ENCODE measurements around the gene RAPGEF5.
A peak's percentile ranks its signal among the peaks of the same experiment; 100 is the strongest.
"Not testable (repeated sequence)": the region's sequence is repeated elsewhere in the genome, so short reads cannot be mapped to it uniquely, and the experiment has no call there.

The RAPGEF5 gene

GRCh38 chr7:22108151-22108845, 248.7 kb downstream of the RAPGEF5 start:
- TF ChIP-seq, protein P1, sequence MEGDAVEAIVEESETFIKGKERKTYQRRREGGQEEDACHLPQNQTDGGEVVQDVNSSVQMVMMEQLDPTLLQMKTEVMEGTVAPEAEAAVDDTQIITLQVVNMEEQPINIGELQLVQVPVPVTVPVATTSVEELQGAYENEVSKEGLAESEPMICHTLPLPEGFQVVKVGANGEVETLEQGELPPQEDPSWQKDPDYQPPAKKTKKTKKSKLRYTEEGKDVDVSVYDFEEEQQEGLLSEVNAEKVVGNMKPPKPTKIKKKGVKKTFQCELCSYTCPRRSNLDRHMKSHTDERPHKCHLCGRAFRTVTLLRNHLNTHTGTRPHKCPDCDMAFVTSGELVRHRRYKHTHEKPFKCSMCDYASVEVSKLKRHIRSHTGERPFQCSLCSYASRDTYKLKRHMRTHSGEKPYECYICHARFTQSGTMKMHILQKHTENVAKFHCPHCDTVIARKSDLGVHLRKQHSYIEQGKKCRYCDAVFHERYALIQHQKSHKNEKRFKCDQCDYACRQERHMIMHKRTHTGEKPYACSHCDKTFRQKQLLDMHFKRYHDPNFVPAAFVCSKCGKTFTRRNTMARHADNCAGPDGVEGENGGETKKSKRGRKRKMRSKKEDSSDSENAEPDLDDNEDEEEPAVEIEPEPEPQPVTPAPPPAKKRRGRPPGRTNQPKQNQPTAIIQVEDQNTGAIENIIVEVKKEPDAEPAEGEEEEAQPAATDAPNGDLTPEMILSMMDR (conservative IDR thresholded peaks at IDR 0.05; ENCODE audit: low read depth, low read length) = no peak
- DNase-seq (ENCODE audit: low read depth) = no peak
- no peak overlapping the region for H3K4me3 ChIP-seq (ENCODE audit: low read length)

DNA sequence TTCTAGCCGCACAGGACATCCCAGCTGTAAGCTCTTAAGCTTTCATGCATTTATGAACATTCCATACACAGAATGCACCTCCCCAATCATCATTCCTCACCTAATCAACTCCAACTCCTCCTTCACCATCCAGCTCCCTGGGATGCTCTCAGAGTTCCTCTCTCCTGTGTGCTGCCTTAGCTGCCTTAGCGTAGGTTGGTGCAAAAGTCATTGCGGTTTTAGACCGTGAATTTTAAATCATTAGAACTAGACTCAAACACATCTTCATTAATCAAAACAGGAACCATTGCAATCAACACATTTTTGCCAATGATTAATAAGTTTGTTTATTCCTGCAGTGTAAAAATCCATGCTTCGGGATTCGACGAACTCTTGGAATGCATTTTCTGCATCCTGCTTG, 251.4 kb downstream of the RAPGEF5 start:
- no peak overlapping the region for H3K4me3 ChIP-seq (ENCODE audit: low read length)
- no peak for DNase-seq (ENCODE audit: low read depth)
- TF ChIP-seq, protein P1 (conservative IDR thresholded peaks at IDR 0.05; ENCODE audit: low read depth, low read length) = no peak

DNA sequence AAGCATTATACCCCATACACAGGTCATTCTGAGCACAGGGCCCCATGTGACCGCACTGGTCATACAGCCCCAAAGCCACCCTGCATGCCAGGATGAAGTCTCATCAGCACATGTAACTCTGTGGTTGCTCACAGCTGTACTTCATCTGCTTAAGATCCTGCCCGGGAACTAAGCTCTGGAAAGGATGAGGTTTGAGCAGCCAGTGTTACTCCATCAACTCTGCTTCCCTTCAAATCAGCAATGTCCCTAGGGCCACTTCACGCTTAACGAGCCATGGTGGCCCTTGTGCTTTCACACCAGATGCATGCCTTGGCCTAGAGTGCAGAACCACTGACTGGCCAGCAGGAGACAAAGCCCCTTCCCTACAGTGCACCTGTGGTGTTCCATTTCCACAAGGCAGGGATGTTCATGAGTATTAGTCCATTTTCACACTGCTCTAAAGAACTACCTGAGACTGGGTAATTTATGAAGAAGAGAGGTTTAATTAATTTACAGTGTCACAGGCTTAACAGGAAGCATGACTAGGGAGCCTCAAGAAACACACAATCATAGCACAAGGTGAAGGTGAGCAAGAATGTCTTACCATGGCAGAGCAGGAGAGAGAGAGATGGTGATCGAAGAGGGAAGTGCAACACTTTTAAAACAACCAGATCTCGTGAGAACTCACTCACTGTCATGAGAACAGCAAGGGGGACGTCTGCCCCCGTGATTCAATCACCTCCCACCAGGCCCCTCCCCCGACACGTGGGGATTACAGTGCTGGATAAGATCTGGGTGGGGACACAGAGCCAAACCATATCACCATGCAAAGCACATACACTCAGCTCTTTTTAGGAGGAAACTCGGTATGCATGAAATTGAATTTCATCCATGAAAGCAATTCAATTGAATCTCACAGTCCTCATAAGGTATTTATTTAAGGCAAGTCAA, 262.3 kb downstream of the RAPGEF5 start:
- TF ChIP-seq, protein P1 (conservative IDR thresholded peaks at IDR 0.05; ENCODE audit: low read depth, low read length) = peak; percentile 19
- no peak overlapping the region for H3K4me3 ChIP-seq (ENCODE audit: low read length)
- no peak for DNase-seq (ENCODE audit: low read depth)

- no peak overlapping the region for H3K4me3 ChIP-seq (ENCODE audit: low read length)
- DNase-seq (ENCODE audit: low read depth) = no peak
- TF ChIP-seq, protein P1 (conservative IDR thresholded peaks at IDR 0.05; ENCODE audit: low read depth, low read length) = no peak
These were observed 263.0 kb downstream of the RAPGEF5 start for GRCh38 chr7:22093936-22094335.

- no peak for DNase-seq (ENCODE audit: low read depth)
- H3K4me3 ChIP-seq (ENCODE audit: low read length) = no peak overlapping the region
- TF ChIP-seq, protein P1 (conservative IDR thresholded peaks at IDR 0.05; ENCODE audit: low read depth, low read length) = no peak
These were observed 264.0 kb downstream of the RAPGEF5 start for GRCh38 chr7:22093001-22093400.

GRCh38 chr7:22090958-22091525, 265.9 kb downstream of the RAPGEF5 start:
- H3K4me3 ChIP-seq (ENCODE audit: low read length); DNase-seq (ENCODE audit: low read depth): not testable (repeated sequence)

- no peak overlapping the region for H3K4me3 ChIP-seq (ENCODE audit: low read length)
- no peak for DNase-seq (ENCODE audit: low read depth)
- TF ChIP-seq, protein P1 (conservative IDR thresholded peaks at IDR 0.05; ENCODE audit: low read depth, low read length) = no peak
These were observed 266.4 kb downstream of the RAPGEF5 start for GRCh38 chr7:22090512-22090911.

Measured in retinal pigment epithelial cell (primary cell).